Activated naive CD4-positive, alpha-beta T cell treated with anti-CD3 and anti-CD28 coated beads, Interleukin-2, amount 50 U/mL, for 24 hours (primary cell): Measurements from ENCODE around the gene KCTD10.

Source experiments
- H3K27ac Mint-ChIP-seq: one replicate; pipeline ENCODE4 v1.8.0; 2021; ENCODE audit warnings: mild to moderate bottlenecking, mixed read lengths
- H3K27me3 Mint-ChIP-seq: one replicate; pipeline ENCODE4 v1.8.0; 2021; ENCODE audit warnings: mixed read lengths
- H3K36me3 Mint-ChIP-seq: one replicate; pipeline ENCODE4 v1.8.0; 2021; ENCODE audit warnings: mixed read lengths
- H3K4me1 Mint-ChIP-seq: one replicate; pipeline ENCODE4 v1.8.0; 2021; ENCODE audit warnings: mixed read lengths
- H3K4me3 Mint-ChIP-seq: one replicate; pipeline ENCODE4 v1.8.0; 2021; ENCODE audit warnings: mild to moderate bottlenecking, mixed read lengths
- H3K9me3 Mint-ChIP-seq: one replicate; pipeline ENCODE4 v1.8.0; 2021; ENCODE audit warnings: mixed read lengths

Gene KCTD10

GRCh38 chr12:109467978-109468676 lies 9.0 kb downstream of the KCTD10 start:
- no peak overlapping the region for H3K27ac Mint-ChIP-seq
- no peaks in the 10 kb centered on the region for H3K36me3 Mint-ChIP-seq

GRCh38 chr12:109466821-109467220 lies 10.3 kb downstream of the KCTD10 start:
- peaks cover 67% of the 10 kb centered on the region for H3K4me1 Mint-ChIP-seq
- H3K27ac Mint-ChIP-seq: no peak overlapping the region
- no peaks in the 10 kb centered on the region for H3K27me3 Mint-ChIP-seq
- no peaks in the 10 kb centered on the region for H3K9me3 Mint-ChIP-seq
- H3K4me3 Mint-ChIP-seq: no peak overlapping the region
- no peaks in the 10 kb centered on the region for H3K36me3 Mint-ChIP-seq

More at GRCh38 chr12:109467978-109468676, 9.0 kb downstream of the KCTD10 start:
- H3K4me1 Mint-ChIP-seq: peaks cover 54% of the 10 kb centered on the region
- no peaks in the 10 kb centered on the region for H3K27me3 Mint-ChIP-seq
- no peaks in the 10 kb centered on the region for H3K9me3 Mint-ChIP-seq
- H3K4me3 Mint-ChIP-seq: no peak overlapping the region

GRCh38 chr12:109466305-109466704 lies 10.8 kb downstream of the KCTD10 start:
- H3K9me3 Mint-ChIP-seq: no peaks in the 10 kb centered on the region
- H3K36me3 Mint-ChIP-seq: no peaks in the 10 kb centered on the region
- no peaks in the 10 kb centered on the region for H3K27me3 Mint-ChIP-seq
- no peak overlapping the region for H3K27ac Mint-ChIP-seq
- peaks cover 72% of the 10 kb centered on the region for H3K4me1 Mint-ChIP-seq
- no peak overlapping the region for H3K4me3 Mint-ChIP-seq

GRCh38 chr12:109464642-109465351 lies 12.3 kb downstream of the KCTD10 start:
- H3K9me3 Mint-ChIP-seq: no peaks in the 10 kb centered on the region
- no peaks in the 10 kb centered on the region for H3K27me3 Mint-ChIP-seq
- H3K4me3 Mint-ChIP-seq: no peak overlapping the region
- no peaks in the 10 kb centered on the region for H3K36me3 Mint-ChIP-seq
- H3K4me1 Mint-ChIP-seq: peaks cover 64% of the 10 kb centered on the region
- H3K27ac Mint-ChIP-seq: no peak overlapping the region

GRCh38 chr12:109463756-109464155 lies 13.3 kb downstream of the KCTD10 start:
- Mint-ChIP-seq H3K36me3 (peaks cover 2% of the 10 kb centered on the region), H3K4me3 (peak overlapping the region; percentile 67), H3K4me1 (peaks cover 69% of the 10 kb centered on the region), H3K9me3 (no peaks in the 10 kb centered on the region), H3K27me3 (no peaks in the 10 kb centered on the region), H3K27ac (no peak overlapping the region)

- H3K27ac Mint-ChIP-seq: peak overlapping the region; percentile 21
- H3K27me3 Mint-ChIP-seq: no peaks in the 10 kb centered on the region
- H3K4me1 Mint-ChIP-seq: peaks cover 69% of the 10 kb centered on the region
- H3K4me3 Mint-ChIP-seq: peak overlapping the region; percentile 67
- peaks cover 3% of the 10 kb centered on the region for H3K36me3 Mint-ChIP-seq
- H3K9me3 Mint-ChIP-seq: no peaks in the 10 kb centered on the region
These were observed 14.0 kb downstream of the KCTD10 start for GRCh38 chr12:109462868-109463692.

GRCh38 chr12:109461846-109462756 lies 15.0 kb downstream of the KCTD10 start:
- H3K4me1 Mint-ChIP-seq: peaks cover 75% of the 10 kb centered on the region
- H3K9me3 Mint-ChIP-seq: no peaks in the 10 kb centered on the region
- H3K27ac Mint-ChIP-seq: no peak overlapping the region
- H3K27me3 Mint-ChIP-seq: no peaks in the 10 kb centered on the region
- peaks cover 8% of the 10 kb centered on the region for H3K36me3 Mint-ChIP-seq
- H3K4me3 Mint-ChIP-seq: no peak overlapping the region

- Mint-ChIP-seq H3K4me3 (no peak overlapping the region), H3K27ac (peak overlapping the region; percentile 12), H3K27me3 (no peaks in the 10 kb centered on the region), H3K4me1 (peaks cover 74% of the 10 kb centered on the region), H3K36me3 (peaks cover 10% of the 10 kb centered on the region), H3K9me3 (no peaks in the 10 kb centered on the region)
These were observed 15.9 kb downstream of the KCTD10 start for GRCh38 chr12:109461049-109461845.

GRCh38 chr12:109460538-109460937 lies 16.6 kb downstream of the KCTD10 start:
- Mint-ChIP-seq H3K9me3 (no peaks in the 10 kb centered on the region), H3K27me3 (no peaks in the 10 kb centered on the region), H3K36me3 (peaks cover 11% of the 10 kb centered on the region), H3K4me1 (peaks cover 67% of the 10 kb centered on the region), H3K4me3 (no peak overlapping the region), H3K27ac (no peak overlapping the region)

- Mint-ChIP-seq H3K9me3 (no peaks in the 10 kb centered on the region), H3K4me3 (no peak overlapping the region), H3K4me1 (peaks cover 55% of the 10 kb centered on the region), H3K36me3 (peaks cover 13% of the 10 kb centered on the region), H3K27ac (no peak overlapping the region), H3K27me3 (no peaks in the 10 kb centered on the region)
These were observed 17.9 kb downstream of the KCTD10 start for GRCh38 chr12:109459247-109459646.

GRCh38 chr12:109458771-109459208 lies 18.3 kb downstream of the KCTD10 start:
- H3K4me1 Mint-ChIP-seq: peaks cover 50% of the 10 kb centered on the region
- no peaks in the 10 kb centered on the region for H3K27me3 Mint-ChIP-seq
- no peak overlapping the region for H3K4me3 Mint-ChIP-seq
- H3K36me3 Mint-ChIP-seq: peaks cover 16% of the 10 kb centered on the region
- H3K27ac Mint-ChIP-seq: no peak overlapping the region
- no peaks in the 10 kb centered on the region for H3K9me3 Mint-ChIP-seq

GRCh38 chr12:109458086-109458485 lies 19.0 kb downstream of the KCTD10 start:
- no peak overlapping the region for H3K4me3 Mint-ChIP-seq
- H3K4me1 Mint-ChIP-seq: peaks cover 43% of the 10 kb centered on the region
- H3K9me3 Mint-ChIP-seq: no peaks in the 10 kb centered on the region
- H3K36me3 Mint-ChIP-seq: peaks cover 21% of the 10 kb centered on the region
- no peak overlapping the region for H3K27ac Mint-ChIP-seq
- no peaks in the 10 kb centered on the region for H3K27me3 Mint-ChIP-seq

- no peaks in the 10 kb centered on the region for H3K9me3 Mint-ChIP-seq
- H3K36me3 Mint-ChIP-seq: peaks cover 21% of the 10 kb centered on the region
- H3K4me3 Mint-ChIP-seq: no peak overlapping the region
- no peak overlapping the region for H3K27ac Mint-ChIP-seq
- peaks cover 22% of the 10 kb centered on the region for H3K4me1 Mint-ChIP-seq
- no peaks in the 10 kb centered on the region for H3K27me3 Mint-ChIP-seq
These were observed 21.4 kb downstream of the KCTD10 start for GRCh38 chr12:109455706-109456105.

GRCh38 chr12:109452489-109452888 lies 24.6 kb downstream of the KCTD10 start:
- Mint-ChIP-seq H3K27ac (no peak overlapping the region), H3K36me3 (peaks cover 16% of the 10 kb centered on the region), H3K4me3 (no peak overlapping the region), H3K9me3 (no peaks in the 10 kb centered on the region), H3K27me3 (no peaks in the 10 kb centered on the region), H3K4me1 (peaks cover 2% of the 10 kb centered on the region)
